GM19397 (cell line): ENCODE results near the gene TMC3.

ENCODE experiments used
- ATAC-seq: cut with Tn5 transposase; IDR thresholded peaks from one replicate; pipeline ENCODE4 v1.9.1; 2021; ENCODE audit warnings: mild to moderate bottlenecking, moderate library complexity; ENCODE audit not compliant: unreplicated experiment

Gene TMC3

GRCh38 chr15:81323944-81324881, 49.8 kb downstream of the TMC3 start, which contains the start of gene STARD5:
Gene STARD5, minus strand, starts transcription at chr15:81324141. Its CDS starts 42 bp downstream, at chr15:81324099.
- ATAC-seq = peak; percentile 100

GRCh38 chr15:81323559-81323943, 50.5 kb downstream of the TMC3 start:
- ATAC-seq = peak; percentile 2

GRCh38 chr15:81322676-81323253, 51.2 kb downstream of the TMC3 start:
- no peak for ATAC-seq

DNA sequence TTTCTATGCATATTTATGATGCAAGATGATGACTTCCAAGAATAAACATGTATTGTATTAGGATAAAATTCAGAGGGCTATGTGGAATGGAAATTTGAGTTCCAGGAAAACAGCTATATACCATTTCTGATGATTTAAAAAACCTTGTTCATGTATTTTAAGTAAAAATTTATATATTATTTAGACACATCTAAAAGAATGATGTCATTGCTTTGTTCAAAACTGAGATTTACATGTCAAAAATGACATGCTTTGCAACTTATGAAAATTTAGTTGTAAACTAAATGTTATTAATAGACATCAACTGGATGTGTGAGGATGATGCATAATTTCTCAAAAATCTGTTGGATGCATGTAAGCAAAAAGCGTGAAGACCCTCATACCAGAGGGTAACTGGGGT, 52.3 kb downstream of the TMC3 start:
- ATAC-seq = no peak

DNA sequence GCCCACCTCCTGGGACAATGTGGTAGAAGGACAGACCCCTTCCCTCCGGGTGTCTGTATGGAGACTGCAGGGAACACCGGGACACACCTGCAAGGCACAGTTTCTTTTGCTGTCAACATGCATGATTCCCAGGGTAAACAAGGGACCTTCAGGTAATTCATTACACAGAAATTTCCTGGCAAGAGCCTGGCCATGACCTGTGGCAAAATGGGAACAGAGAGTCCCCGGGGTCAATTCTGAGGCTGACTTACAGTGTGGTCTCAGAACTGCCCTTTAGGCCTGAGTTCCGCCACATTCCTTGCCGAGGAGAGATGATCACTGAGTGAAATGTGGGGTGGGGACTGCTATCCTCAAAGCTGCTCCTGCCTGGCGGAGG, 56.4 kb downstream of the TMC3 start:
- no peak for ATAC-seq

GRCh38 chr15:81316267-81316666, 57.7 kb downstream of the TMC3 start:
- no peak for ATAC-seq

- ATAC-seq = no peak
These were observed 58.4 kb downstream of the TMC3 start for GRCh38 chr15:81315452-81316175.

DNA sequence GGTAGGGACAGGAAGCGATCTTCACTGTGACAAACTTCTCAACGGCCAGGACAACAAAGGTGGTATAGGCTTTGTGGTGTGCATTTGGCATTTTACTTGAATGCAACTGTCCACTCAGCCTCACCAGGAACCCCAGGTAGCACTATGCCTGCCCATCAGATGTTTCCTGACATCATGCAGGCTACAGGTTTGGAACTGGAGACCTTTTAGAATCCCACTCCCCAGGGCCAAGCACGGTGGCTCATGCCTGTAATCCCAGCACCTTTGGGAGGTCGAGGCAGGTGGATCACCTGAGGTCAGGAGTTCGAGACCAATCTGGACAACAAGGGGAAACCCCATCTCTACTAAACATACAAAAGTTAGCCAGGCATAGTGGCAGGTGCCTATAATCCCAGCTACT, 59.6 kb downstream of the TMC3 start:
- no peak for ATAC-seq

- no peak for ATAC-seq
These were observed 60.3 kb downstream of the TMC3 start for GRCh38 chr15:81313686-81314085.

- ATAC-seq = no peak
These were observed 61.0 kb downstream of the TMC3 start for GRCh38 chr15:81312790-81313543.

DNA sequence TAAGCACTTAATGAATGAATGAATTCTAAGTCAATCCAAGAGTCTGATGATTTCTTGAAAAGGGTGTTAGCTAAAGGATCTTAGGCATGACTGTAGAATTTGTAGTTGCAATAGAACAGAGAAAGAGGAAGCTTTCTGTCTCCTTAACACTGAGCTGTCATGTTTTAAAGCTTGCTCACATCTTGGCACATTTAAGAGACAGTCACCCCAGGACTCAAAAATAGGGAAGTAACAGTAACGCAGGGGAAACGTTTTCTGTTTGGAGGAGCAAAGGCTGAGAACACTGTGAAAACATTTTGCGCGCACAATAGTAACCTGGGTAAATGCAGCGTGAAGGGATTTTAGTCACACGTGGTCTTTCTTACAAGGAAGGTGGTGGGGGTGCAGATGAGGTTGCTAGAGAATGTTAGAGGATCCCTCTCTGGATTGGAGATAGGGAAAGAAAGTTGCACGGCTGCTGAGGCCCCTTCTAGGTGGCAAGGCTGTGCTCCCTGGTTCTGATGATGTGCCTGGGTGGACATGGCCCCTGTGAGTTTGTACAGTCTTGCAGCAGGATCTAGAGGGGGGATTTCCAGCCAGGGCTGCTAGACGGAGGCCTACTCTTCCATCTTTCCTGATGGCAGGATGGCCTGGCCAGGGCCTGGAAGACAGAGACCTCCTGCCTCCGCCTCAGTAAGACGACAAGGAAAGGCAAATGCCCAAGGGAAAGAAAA, 62.1 kb downstream of the TMC3 start:
- ATAC-seq = no peak

DNA sequence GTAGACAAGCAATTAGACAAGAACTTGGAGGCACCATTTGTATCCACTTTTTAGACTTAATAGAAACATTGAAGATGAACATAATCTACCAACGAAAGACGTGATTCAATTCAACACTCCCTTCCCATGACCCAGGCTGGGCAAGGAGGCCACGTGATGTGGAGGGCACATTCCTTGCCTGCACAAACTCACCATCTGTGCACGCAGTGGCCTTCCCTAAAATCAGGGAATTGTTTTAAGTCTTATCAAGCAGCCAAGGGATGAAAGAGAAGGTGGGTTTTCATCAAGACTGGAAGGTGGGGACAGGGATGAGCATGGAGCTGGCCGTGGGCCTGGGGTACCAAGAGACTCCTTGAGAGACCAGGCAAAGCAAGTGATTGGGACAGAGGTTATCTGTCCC, 63.5 kb downstream of the TMC3 start:
- ATAC-seq = no peak

- no peak for ATAC-seq
These were observed 64.2 kb downstream of the TMC3 start for GRCh38 chr15:81309647-81310450.

- no peak for ATAC-seq
These were observed 65.8 kb downstream of the TMC3 start for GRCh38 chr15:81308260-81308659.

DNA sequence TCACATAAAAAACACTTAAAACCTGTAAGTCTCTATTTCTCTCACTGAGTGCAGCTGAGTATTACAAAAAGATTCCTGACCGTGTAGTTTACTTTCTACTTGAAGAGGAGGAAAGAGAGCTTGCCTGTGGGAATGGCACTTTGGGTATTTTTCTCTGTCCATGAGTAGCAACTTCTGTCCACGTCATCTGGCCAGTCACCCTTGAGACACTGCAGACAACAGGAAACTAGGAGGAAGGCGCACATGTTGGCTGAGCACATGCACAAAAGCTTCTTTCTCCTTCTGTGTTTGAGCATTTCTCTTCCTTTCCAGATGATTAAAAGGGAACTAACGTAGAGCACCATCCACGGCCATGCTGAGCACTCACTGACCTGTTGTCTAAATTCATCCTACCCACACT, 69.8 kb downstream of the TMC3 start:
- ATAC-seq = no peak

DNA sequence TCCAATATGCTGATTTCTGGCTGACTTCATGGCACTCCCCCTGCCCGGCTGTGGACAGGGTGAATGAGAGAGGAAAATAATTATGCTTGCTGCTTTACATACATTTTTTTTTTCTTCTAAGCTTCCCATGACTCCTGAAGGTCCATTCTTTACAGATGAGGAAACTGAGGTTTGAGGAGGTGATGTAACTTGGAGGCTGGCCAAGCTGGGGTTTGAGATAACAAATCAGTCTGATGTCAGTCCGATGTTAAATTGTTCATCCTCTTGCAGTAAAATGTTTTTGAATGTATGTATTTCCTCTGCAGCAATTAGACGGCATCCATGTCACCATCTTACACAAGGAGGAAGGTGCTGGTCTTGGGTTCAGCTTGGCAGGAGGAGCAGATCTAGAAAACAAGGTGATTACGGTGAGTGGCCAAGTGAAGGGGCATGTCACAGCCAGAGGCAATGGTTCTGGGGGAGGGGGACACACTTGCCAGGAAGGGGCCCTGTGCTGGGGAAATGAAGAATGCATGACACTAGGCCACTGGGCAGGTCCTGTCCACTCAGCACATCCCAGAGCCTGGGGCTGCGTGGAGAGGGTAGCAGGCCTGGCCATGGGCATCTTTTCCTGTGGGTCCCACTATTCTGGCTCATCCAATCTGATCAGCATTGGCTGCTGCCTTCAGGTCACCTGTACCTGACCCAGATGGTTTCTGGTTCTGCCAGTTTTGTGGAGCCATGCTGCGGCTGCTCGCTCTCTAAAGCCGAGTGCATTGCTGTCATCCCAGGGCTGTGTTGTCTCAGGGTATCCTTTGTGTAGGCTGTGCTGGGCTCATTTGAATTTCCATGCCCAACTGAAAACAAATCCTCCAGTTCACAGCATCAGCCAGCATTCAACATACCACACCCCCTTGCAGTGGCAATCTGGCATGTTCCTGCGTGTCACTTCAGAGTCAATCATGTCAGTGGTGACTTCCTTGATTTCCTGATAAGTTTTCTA, 70.5 kb downstream of the TMC3 start:
- no peak for ATAC-seq

DNA sequence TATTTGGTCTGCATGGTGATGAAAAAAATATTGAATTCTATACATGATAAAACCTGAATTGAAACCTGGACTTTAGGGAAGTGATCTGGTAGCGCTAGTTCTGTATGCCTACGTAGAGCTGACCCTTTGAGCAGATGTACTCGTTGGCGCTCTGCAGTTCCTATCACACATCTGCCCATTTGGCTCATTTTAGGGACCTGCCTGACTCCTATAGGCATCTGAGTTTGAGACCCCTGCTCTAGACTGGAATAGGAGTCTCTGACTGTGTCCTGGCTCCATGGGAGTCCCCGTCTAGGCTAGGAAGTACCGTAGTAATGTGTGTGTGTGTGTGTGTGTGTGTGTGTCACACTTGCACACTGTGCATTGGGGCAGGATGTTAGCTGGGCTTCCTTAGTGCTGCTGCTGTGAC, 71.3 kb downstream of the TMC3 start:
- peak; percentile 17 for ATAC-seq

DNA sequence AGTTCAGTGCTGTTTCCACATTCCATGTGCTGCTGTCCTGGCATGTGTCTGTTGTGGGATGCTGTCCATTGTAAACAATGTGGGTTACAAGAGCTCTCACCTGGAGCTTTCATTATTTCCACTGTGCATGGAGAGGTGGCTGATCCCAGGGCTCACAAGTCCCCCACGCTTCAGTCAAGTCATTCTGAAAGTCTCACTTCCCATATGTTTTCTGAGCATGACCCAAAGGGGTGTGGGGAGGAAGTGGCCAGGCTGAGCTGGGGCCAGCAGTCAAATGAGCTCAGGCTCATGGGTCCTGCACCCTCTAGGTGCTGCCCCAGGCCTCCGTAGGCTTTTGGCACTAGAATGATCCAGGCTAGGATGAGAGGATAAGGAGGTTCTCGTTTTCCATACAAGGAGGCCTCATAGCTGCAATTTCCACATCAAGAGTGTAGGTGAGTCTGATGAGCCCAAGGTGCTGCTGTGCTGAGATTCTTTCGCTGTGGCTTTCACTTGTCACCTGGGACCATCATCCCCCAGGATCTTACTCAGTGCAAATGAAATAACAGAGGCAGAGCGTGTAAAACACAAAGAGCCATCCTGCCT, 72.1 kb downstream of the TMC3 start:
- ATAC-seq = peak; percentile 72
